ENCODE measurements around the gene POLQ.
"Not testable (repeated sequence)": the region's sequence is repeated elsewhere in the genome, so short reads cannot be mapped to it uniquely, and the experiment has no call there.

The POLQ gene

GRCh38 chr3:121545574-121546455 lies at the start of gene POLQ:
Gene POLQ (minus strand): TSS chr3:121545988. CDS start chr3:121545877, 111 bp downstream.
- DNase-seq (ENCODE audit: low read depth in 2 of 2), result peak; percentile 65 to 73

GRCh38 chr3:121594850-121595249 lies 49.1 kb upstream of the POLQ start:
- no peak for DNase-seq (ENCODE audit: low read depth in 2 of 2)

GRCh38 chr3:121593806-121594205 lies 48.0 kb upstream of the POLQ start:
- DNase-seq (ENCODE audit: low read depth in 2 of 2), result not testable (repeated sequence)

GRCh38 chr3:121592856-121593702 lies 47.3 kb upstream of the POLQ start, which contains the start of gene FBXO40:
Gene FBXO40 (plus strand): TSS chr3:121593379. CDS start chr3:121620576, 27,197 bp downstream.
- DNase-seq (ENCODE audit: low read depth in 2 of 2), result no peak

- no peak for DNase-seq (ENCODE audit: low read depth in 2 of 2)
These were observed 38.6 kb upstream of the POLQ start for GRCh38 chr3:121584418-121584817.

GRCh38 chr3:121581691-121582090 lies 35.9 kb upstream of the POLQ start:
- DNase-seq (ENCODE audit: low read depth in 2 of 2), result no peak

- DNase-seq (ENCODE audit: low read depth in 2 of 2), result no peak
These were observed 28.7 kb upstream of the POLQ start for GRCh38 chr3:121574449-121574848.

- no peak for DNase-seq (ENCODE audit: low read depth in 2 of 2)
These were observed 21.9 kb upstream of the POLQ start, which contains the start of gene ARGFX for GRCh38 chr3:121567649-121568048. Gene ARGFX (plus strand): TSS chr3:121567949. CDS start chr3:121570714, 2,765 bp downstream.

- DNase-seq (ENCODE audit: low read depth in 2 of 2), result no peak
These were observed 21.0 kb upstream of the POLQ start for GRCh38 chr3:121566773-121567172.

GRCh38 chr3:121562148-121562547 lies 16.4 kb upstream of the POLQ start:
- no peak for DNase-seq (ENCODE audit: low read depth in 2 of 2)

GRCh38 chr3:121557426-121557934 lies 11.7 kb upstream of the POLQ start:
- no peak for DNase-seq (ENCODE audit: low read depth in 2 of 2)

- no peak for DNase-seq (ENCODE audit: low read depth in 2 of 2)
These were observed 7.0 kb upstream of the POLQ start for GRCh38 chr3:121552797-121553196.

GRCh38 chr3:121552379-121552778 lies 6.6 kb upstream of the POLQ start:
- DNase-seq (ENCODE audit: low read depth in 2 of 2), result no peak

GRCh38 chr3:121545049-121545573 lies 677 bp downstream of the POLQ start:
- no peak for DNase-seq (ENCODE audit: low read depth in 2 of 2)

GRCh38 chr3:121542924-121543323 lies 2.9 kb downstream of the POLQ start:
- no peak for DNase-seq (ENCODE audit: low read depth in 2 of 2)

- DNase-seq (ENCODE audit: low read depth in 2 of 2), result no peak
These were observed 14.5 kb downstream of the POLQ start for GRCh38 chr3:121531269-121531668.

GRCh38 chr3:121529308-121529707 lies 16.5 kb downstream of the POLQ start:
- no peak for DNase-seq (ENCODE audit: low read depth in 2 of 2)

- no peak for DNase-seq (ENCODE audit: low read depth in 2 of 2)
These were observed 25.3 kb downstream of the POLQ start for GRCh38 chr3:121520510-121520909.

GRCh38 chr3:121517953-121518655 lies 27.7 kb downstream of the POLQ start:
- DNase-seq (ENCODE audit: low read depth in 2 of 2), result no peak

GRCh38 chr3:121515862-121516261 lies 29.9 kb downstream of the POLQ start:
- DNase-seq (ENCODE audit: low read depth in 2 of 2), result no peak

GRCh38 chr3:121515313-121515712 lies 30.5 kb downstream of the POLQ start:
- no peak for DNase-seq (ENCODE audit: low read depth in 2 of 2)

Measured in stimulated activated CD8-positive, alpha-beta memory T cell treated with anti-CD3 and anti-CD28 coated beads, Interleukin-7, amount 100 ng/mL, for 1 hour (primary cell).